ENCODE results near the gene GIPC1. TPM values are rescaled to one million over a fixed set of nuclear protein-coding genes. Genes with fewer than 3 reads are reported as not detected.
"Not testable (repeated sequence)": the region's sequence is repeated elsewhere in the genome, so short reads cannot be mapped to it uniquely, and the experiment has no call there.

The GIPC1 gene
- polyA plus RNA-seq, 1 donor: 41.1 TPM

GRCh38 chr19:14472202-14472938 lies 23.6 kb downstream of the GIPC1 start:
- no peak for DNase-seq (ENCODE audit: low read depth)

GRCh38 chr19:14471436-14472187 lies 24.3 kb downstream of the GIPC1 start:
- DNase-seq (ENCODE audit: low read depth): no peak

GRCh38 chr19:14470031-14470876 lies 25.7 kb downstream of the GIPC1 start:
- DNase-seq (ENCODE audit: low read depth): no peak

GRCh38 chr19:14467816-14468215 lies 28.1 kb downstream of the GIPC1 start:
- no peak for DNase-seq (ENCODE audit: low read depth)

GRCh38 chr19:14467391-14467790 lies 28.5 kb downstream of the GIPC1 start:
- no peak for DNase-seq (ENCODE audit: low read depth)

GRCh38 chr19:14463747-14464146 lies 32.2 kb downstream of the GIPC1 start:
- DNase-seq (ENCODE audit: low read depth): no peak

- DNase-seq (ENCODE audit: low read depth): not testable (repeated sequence)
Observed at GRCh38 chr19:14462401-14462800, 33.5 kb downstream of the GIPC1 start.

- no peak for DNase-seq (ENCODE audit: low read depth)
Observed at GRCh38 chr19:14460935-14461334, 35.0 kb downstream of the GIPC1 start.

- no peak for DNase-seq (ENCODE audit: low read depth)
Observed at GRCh38 chr19:14459703-14460102, 36.2 kb downstream of the GIPC1 start.

- DNase-seq (ENCODE audit: low read depth): not testable (repeated sequence)
Observed at GRCh38 chr19:14452303-14452702, 43.6 kb downstream of the GIPC1 start.

GRCh38 chr19:14450876-14451275 lies 45.1 kb downstream of the GIPC1 start:
- DNase-seq (ENCODE audit: low read depth): no peak

- DNase-seq (ENCODE audit: low read depth): no peak
Observed at GRCh38 chr19:14450168-14450874, 45.6 kb downstream of the GIPC1 start.

GRCh38 chr19:14449321-14449720 lies 46.6 kb downstream of the GIPC1 start:
- no peak for DNase-seq (ENCODE audit: low read depth)

- DNase-seq (ENCODE audit: low read depth): no peak
Observed at GRCh38 chr19:14446336-14447036, 49.4 kb downstream of the GIPC1 start.

- DNase-seq (ENCODE audit: low read depth): no peak
Observed at GRCh38 chr19:14443632-14444216, 52.2 kb downstream of the GIPC1 start.

- no peak for DNase-seq (ENCODE audit: low read depth)
Observed at GRCh38 chr19:14442891-14443631, 52.9 kb downstream of the GIPC1 start.

- DNase-seq (ENCODE audit: low read depth): no peak
Observed at GRCh38 chr19:14441041-14441938, 54.6 kb downstream of the GIPC1 start.

GRCh38 chr19:14440049-14440448 lies 55.9 kb downstream of the GIPC1 start:
- DNase-seq (ENCODE audit: low read depth): no peak

- DNase-seq (ENCODE audit: low read depth): no peak
Observed at GRCh38 chr19:14439014-14439413, 56.9 kb downstream of the GIPC1 start.

Data from forelimb muscle (tissue), 1 donor.